H1 (cell line): ENCODE results near the gene TNIK.

Source experiments
- CEBPB ChIP-seq: IDR thresholded peaks from 2 replicates; pipeline ENCODE4 v1.6.1; 2012; ENCODE audit warnings: low read depth, low read length
- CREB1 ChIP-seq: IDR thresholded peaks from 2 replicates; pipeline ENCODE4 v1.6.1; 2012; ENCODE audit warnings: inconsistent platforms
- JUND ChIP-seq: IDR thresholded peaks from 2 replicates; pipeline ENCODE4 v1.6.1; 2011; ENCODE audit warnings: mild to moderate bottlenecking, improper control_type of control experiment, low read length
- KDM1A ChIP-seq: fragments of 200-600, 300-600 bp; sonication (generic); IDR thresholded peaks from 2 replicates; pipeline ENCODE4 v1.7.1; 2016; ENCODE audit warnings: mild to moderate bottlenecking, low read length, borderline replicate concordance
- POLR2AphosphoS5 ChIP-seq: IDR thresholded peaks from 2 replicates; pipeline ENCODE4 v1.6.1; 2011; ENCODE audit warnings: low read depth, low read length
- SRF ChIP-seq: IDR thresholded peaks from 2 replicates; pipeline ENCODE4 v1.6.1; 2011; ENCODE audit warnings: mild to moderate bottlenecking, low read depth, low read length, moderate library complexity
- TF ChIP-seq, protein P1 (sequence below): fragments of 300-600 bp; sonication (generic); IDR thresholded peaks from 2 replicates; pipeline ENCODE4 v1.7.1; 2012; ENCODE audit warnings: low read length, moderate library complexity, mild to moderate bottlenecking, inconsistent platforms; ENCODE audit not compliant: insufficient replicate concordance
- TF ChIP-seq, protein P2 (sequence below), 3 experiments: IDR thresholded peaks; 1 replicate in 2 of 3; 2 replicates in 1 of 3; pipeline versions ENCODE4 v1.5.1 to v1.6.1; 2011; ENCODE audit warnings: low read length in 3 of 3, mild to moderate bottlenecking in 3 of 3, inconsistent platforms in 2 of 3, low read depth in 1 of 3, moderate library complexity in 1 of 3; ENCODE audit not compliant: insufficient read depth in 1 of 3; ENCODE audit errors: control extremely low read depth in 1 of 3
- TF ChIP-seq, protein P3 (sequence below): IDR thresholded peaks from 2 replicates; pipeline ENCODE4 v1.6.1; 2012; ENCODE audit warnings: low read length, inconsistent platforms
- TF ChIP-seq, protein P4 (sequence below): IDR thresholded peaks from 2 replicates; pipeline ENCODE4 v1.6.1; 2012; ENCODE audit warnings: inconsistent platforms

DNA sequence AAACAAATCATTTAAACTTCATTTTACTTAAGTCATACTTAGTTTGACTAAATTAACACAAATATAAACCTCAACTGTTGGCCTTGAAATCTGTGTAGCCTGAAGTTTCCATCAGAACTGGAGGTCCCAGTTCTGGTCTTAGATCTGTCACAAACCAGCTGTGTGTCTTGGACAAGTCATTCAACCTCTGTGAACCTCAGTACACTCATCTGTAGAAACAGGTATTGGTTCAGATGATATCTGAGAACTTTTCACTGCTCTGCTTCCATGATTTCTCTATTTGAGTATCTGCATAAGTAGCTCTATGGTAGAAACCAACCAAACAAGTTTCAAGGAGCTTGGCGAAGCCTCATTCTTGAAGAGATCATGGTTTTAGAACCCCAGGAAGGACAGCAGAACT, 373.3 kb downstream of the TNIK start:
- TF ChIP-seq KDM1A (no peak), POLR2AphosphoS5 (no peak), SRF (no peak), JUND (no peak), CREB1 (no peak), CEBPB (no peak)
- TF ChIP-seq, protein P1, sequence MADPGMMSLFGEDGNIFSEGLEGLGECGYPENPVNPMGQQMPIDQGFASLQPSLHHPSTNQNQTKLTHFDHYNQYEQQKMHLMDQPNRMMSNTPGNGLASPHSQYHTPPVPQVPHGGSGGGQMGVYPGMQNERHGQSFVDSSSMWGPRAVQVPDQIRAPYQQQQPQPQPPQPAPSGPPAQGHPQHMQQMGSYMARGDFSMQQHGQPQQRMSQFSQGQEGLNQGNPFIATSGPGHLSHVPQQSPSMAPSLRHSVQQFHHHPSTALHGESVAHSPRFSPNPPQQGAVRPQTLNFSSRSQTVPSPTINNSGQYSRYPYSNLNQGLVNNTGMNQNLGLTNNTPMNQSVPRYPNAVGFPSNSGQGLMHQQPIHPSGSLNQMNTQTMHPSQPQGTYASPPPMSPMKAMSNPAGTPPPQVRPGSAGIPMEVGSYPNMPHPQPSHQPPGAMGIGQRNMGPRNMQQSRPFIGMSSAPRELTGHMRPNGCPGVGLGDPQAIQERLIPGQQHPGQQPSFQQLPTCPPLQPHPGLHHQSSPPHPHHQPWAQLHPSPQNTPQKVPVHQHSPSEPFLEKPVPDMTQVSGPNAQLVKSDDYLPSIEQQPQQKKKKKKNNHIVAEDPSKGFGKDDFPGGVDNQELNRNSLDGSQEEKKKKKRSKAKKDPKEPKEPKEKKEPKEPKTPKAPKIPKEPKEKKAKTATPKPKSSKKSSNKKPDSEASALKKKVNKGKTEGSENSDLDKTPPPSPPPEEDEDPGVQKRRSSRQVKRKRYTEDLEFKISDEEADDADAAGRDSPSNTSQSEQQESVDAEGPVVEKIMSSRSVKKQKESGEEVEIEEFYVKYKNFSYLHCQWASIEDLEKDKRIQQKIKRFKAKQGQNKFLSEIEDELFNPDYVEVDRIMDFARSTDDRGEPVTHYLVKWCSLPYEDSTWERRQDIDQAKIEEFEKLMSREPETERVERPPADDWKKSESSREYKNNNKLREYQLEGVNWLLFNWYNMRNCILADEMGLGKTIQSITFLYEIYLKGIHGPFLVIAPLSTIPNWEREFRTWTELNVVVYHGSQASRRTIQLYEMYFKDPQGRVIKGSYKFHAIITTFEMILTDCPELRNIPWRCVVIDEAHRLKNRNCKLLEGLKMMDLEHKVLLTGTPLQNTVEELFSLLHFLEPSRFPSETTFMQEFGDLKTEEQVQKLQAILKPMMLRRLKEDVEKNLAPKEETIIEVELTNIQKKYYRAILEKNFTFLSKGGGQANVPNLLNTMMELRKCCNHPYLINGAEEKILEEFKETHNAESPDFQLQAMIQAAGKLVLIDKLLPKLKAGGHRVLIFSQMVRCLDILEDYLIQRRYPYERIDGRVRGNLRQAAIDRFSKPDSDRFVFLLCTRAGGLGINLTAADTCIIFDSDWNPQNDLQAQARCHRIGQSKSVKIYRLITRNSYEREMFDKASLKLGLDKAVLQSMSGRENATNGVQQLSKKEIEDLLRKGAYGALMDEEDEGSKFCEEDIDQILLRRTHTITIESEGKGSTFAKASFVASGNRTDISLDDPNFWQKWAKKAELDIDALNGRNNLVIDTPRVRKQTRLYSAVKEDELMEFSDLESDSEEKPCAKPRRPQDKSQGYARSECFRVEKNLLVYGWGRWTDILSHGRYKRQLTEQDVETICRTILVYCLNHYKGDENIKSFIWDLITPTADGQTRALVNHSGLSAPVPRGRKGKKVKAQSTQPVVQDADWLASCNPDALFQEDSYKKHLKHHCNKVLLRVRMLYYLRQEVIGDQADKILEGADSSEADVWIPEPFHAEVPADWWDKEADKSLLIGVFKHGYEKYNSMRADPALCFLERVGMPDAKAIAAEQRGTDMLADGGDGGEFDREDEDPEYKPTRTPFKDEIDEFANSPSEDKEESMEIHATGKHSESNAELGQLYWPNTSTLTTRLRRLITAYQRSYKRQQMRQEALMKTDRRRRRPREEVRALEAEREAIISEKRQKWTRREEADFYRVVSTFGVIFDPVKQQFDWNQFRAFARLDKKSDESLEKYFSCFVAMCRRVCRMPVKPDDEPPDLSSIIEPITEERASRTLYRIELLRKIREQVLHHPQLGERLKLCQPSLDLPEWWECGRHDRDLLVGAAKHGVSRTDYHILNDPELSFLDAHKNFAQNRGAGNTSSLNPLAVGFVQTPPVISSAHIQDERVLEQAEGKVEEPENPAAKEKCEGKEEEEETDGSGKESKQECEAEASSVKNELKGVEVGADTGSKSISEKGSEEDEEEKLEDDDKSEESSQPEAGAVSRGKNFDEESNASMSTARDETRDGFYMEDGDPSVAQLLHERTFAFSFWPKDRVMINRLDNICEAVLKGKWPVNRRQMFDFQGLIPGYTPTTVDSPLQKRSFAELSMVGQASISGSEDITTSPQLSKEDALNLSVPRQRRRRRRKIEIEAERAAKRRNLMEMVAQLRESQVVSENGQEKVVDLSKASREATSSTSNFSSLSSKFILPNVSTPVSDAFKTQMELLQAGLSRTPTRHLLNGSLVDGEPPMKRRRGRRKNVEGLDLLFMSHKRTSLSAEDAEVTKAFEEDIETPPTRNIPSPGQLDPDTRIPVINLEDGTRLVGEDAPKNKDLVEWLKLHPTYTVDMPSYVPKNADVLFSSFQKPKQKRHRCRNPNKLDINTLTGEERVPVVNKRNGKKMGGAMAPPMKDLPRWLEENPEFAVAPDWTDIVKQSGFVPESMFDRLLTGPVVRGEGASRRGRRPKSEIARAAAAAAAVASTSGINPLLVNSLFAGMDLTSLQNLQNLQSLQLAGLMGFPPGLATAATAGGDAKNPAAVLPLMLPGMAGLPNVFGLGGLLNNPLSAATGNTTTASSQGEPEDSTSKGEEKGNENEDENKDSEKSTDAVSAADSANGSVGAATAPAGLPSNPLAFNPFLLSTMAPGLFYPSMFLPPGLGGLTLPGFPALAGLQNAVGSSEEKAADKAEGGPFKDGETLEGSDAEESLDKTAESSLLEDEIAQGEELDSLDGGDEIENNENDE, result no peak
- TF ChIP-seq, protein P2, sequence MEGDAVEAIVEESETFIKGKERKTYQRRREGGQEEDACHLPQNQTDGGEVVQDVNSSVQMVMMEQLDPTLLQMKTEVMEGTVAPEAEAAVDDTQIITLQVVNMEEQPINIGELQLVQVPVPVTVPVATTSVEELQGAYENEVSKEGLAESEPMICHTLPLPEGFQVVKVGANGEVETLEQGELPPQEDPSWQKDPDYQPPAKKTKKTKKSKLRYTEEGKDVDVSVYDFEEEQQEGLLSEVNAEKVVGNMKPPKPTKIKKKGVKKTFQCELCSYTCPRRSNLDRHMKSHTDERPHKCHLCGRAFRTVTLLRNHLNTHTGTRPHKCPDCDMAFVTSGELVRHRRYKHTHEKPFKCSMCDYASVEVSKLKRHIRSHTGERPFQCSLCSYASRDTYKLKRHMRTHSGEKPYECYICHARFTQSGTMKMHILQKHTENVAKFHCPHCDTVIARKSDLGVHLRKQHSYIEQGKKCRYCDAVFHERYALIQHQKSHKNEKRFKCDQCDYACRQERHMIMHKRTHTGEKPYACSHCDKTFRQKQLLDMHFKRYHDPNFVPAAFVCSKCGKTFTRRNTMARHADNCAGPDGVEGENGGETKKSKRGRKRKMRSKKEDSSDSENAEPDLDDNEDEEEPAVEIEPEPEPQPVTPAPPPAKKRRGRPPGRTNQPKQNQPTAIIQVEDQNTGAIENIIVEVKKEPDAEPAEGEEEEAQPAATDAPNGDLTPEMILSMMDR (IDR thresholded peaks at IDR 0.05; ENCODE audit: control extremely low read depth in 1 of 3, insufficient read depth in 1 of 3, low read depth in 1 of 3, low read length in 3 of 3), result no peak
- TF ChIP-seq, protein P3, sequence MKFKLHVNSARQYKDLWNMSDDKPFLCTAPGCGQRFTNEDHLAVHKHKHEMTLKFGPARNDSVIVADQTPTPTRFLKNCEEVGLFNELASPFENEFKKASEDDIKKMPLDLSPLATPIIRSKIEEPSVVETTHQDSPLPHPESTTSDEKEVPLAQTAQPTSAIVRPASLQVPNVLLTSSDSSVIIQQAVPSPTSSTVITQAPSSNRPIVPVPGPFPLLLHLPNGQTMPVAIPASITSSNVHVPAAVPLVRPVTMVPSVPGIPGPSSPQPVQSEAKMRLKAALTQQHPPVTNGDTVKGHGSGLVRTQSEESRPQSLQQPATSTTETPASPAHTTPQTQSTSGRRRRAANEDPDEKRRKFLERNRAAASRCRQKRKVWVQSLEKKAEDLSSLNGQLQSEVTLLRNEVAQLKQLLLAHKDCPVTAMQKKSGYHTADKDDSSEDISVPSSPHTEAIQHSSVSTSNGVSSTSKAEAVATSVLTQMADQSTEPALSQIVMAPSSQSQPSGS, result no peak
- TF ChIP-seq, protein P4, sequence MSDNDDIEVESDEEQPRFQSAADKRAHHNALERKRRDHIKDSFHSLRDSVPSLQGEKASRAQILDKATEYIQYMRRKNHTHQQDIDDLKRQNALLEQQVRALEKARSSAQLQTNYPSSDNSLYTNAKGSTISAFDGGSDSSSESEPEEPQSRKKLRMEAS, result no peak
